ENCODE data around the gene TM9SF3. TPM values are rescaled to one million over a fixed set of nuclear protein-coding genes. Genes with fewer than 3 reads are reported as not detected.
"Not testable (repeated sequence)": the region's sequence is repeated elsewhere in the genome, so short reads cannot be mapped to it uniquely, and the experiment has no call there.

TM9SF3 gene
- total RNA-seq, 2 experiments from 2014 or later = 82.8 to 85.4 TPM

- CTCF ChIA-PET = interaction anchor here (1.3 kb wide), 1 partner anchor 214 kb away, joined by 3 read pairs; no protein-coding TSS in a partner anchor
- POLR2A ChIA-PET = no interaction called here
- Mint-ChIP-seq H3K27me3 (peaks cover 1% of the 10 kb centered on the region), H3K9me3 (no peaks in the 10 kb centered on the region), H3K4me1 (peaks cover 27% of the 10 kb centered on the region), H3K36me3 (ENCODE audit: low read depth) (peaks cover 16% of the 10 kb centered on the region), H3K27ac (no peak overlapping the region), H3K4me3 (no peak overlapping the region)
- peak; percentile 24 for DNase-seq
These were observed 2.0 kb upstream of the TM9SF3 start for GRCh38 chr10:96588616-96589419.

GRCh38 chr10:96588060-96588554 is 1.3 kb upstream of the TM9SF3 start:
- peaks cover 19% of the 10 kb centered on the region for H3K36me3 Mint-ChIP-seq (ENCODE audit: low read depth)
- H3K4me3 Mint-ChIP-seq = no peak overlapping the region
- no peak overlapping the region for H3K27ac Mint-ChIP-seq
- no peak for DNase-seq
- no peaks in the 10 kb centered on the region for H3K9me3 Mint-ChIP-seq
- H3K27me3 Mint-ChIP-seq = peaks cover 1% of the 10 kb centered on the region
- POLR2A ChIA-PET = interaction anchor here (0.9 to 1.2 kb wide), 2 partner anchors 22 to 35 kb away, joined by 3 read pairs; no protein-coding TSS in a partner anchor
- CTCF ChIA-PET = no interaction called here
- H3K4me1 Mint-ChIP-seq = peaks cover 34% of the 10 kb centered on the region

- ChIA-PET CTCF (interaction anchor here (1.2 kb wide), 1 partner anchor 37 kb away, joined by 3 read pairs; no protein-coding TSS in a partner anchor), POLR2A (interaction anchor here (0.9 to 1.2 kb wide), 2 partner anchors 21 to 34 kb away, joined by 3 read pairs; no protein-coding TSS in a partner anchor)
- DNase-seq = no peak
- Mint-ChIP-seq H3K36me3 (ENCODE audit: low read depth) (peaks cover 20% of the 10 kb centered on the region), H3K9me3 (no peaks in the 10 kb centered on the region), H3K27ac (no peak overlapping the region), H3K4me3 (no peak overlapping the region), H3K4me1 (peaks cover 35% of the 10 kb centered on the region), H3K27me3 (peaks cover 1% of the 10 kb centered on the region)
These were observed 650 bp upstream of the TM9SF3 start for GRCh38 chr10:96587264-96588059.

- H3K4me3 Mint-ChIP-seq = peak overlapping the region; percentile 95
- peaks cover 22% of the 10 kb centered on the region for H3K36me3 Mint-ChIP-seq (ENCODE audit: low read depth)
- peaks cover 1% of the 10 kb centered on the region for H3K27me3 Mint-ChIP-seq
- POLR2A ChIA-PET = interaction anchor here (0.8 kb wide), 1 partner anchor 9 kb away, joined by 5 read pairs; no protein-coding TSS in a partner anchor
- CTCF ChIA-PET = interaction anchor here (1.1 to 1.7 kb wide), 2 partner anchors 74 to 215 kb away, joined by 3 read pairs; no protein-coding TSS in a partner anchor
- DNase-seq = peak; percentile 45
- H3K9me3 Mint-ChIP-seq = no peaks in the 10 kb centered on the region
- peaks cover 34% of the 10 kb centered on the region for H3K4me1 Mint-ChIP-seq
- H3K27ac Mint-ChIP-seq = peak overlapping the region; percentile 92
These were observed 935 bp downstream of the TM9SF3 start for GRCh38 chr10:96585736-96586418.

- ChIA-PET CTCF (interaction anchor here (0.7 to 1.7 kb wide), 3 partner anchors 11 to 214 kb away, joined by 3 to 4 read pairs (median 3); no protein-coding TSS in a partner anchor), POLR2A (interaction anchor here (0.9 kb wide), 1 partner anchor 455 kb away, joined by 3 read pairs; no protein-coding TSS in a partner anchor)
- H3K4me3 Mint-ChIP-seq = no peak overlapping the region
- peaks cover 29% of the 10 kb centered on the region for H3K36me3 Mint-ChIP-seq (ENCODE audit: low read depth)
- H3K9me3 Mint-ChIP-seq = no peaks in the 10 kb centered on the region
- peaks cover 37% of the 10 kb centered on the region for H3K4me1 Mint-ChIP-seq
- no peak for DNase-seq
- H3K27ac Mint-ChIP-seq = no peak overlapping the region
- H3K27me3 Mint-ChIP-seq = no peaks in the 10 kb centered on the region
These were observed 2.3 kb downstream of the TM9SF3 start for GRCh38 chr10:96584474-96584873.

GRCh38 chr10:96584035-96584434 is 2.8 kb downstream of the TM9SF3 start:
- DNase-seq = no peak
- Mint-ChIP-seq H3K27ac (no peak overlapping the region), H3K36me3 (ENCODE audit: low read depth) (peaks cover 29% of the 10 kb centered on the region), H3K9me3 (no peaks in the 10 kb centered on the region), H3K27me3 (no peaks in the 10 kb centered on the region), H3K4me3 (no peak overlapping the region), H3K4me1 (peaks cover 37% of the 10 kb centered on the region)
- CTCF ChIA-PET = interaction anchor here (1.7 kb wide), 1 partner anchor 213 kb away, joined by 3 read pairs; no protein-coding TSS in a partner anchor
- POLR2A ChIA-PET = no interaction called here

GRCh38 chr10:96579133-96579532 is 7.7 kb downstream of the TM9SF3 start:
- Mint-ChIP-seq H3K27me3 (no peaks in the 10 kb centered on the region), H3K27ac (no peak overlapping the region), H3K4me3 (no peak overlapping the region), H3K4me1 (peaks cover 37% of the 10 kb centered on the region), H3K36me3 (ENCODE audit: low read depth) (peaks cover 37% of the 10 kb centered on the region), H3K9me3 (no peaks in the 10 kb centered on the region)
- CTCF ChIA-PET = no interaction called here
- no peak for DNase-seq
- POLR2A ChIA-PET = no interaction called here

- Mint-ChIP-seq H3K9me3 (no peaks in the 10 kb centered on the region), H3K27me3 (no peaks in the 10 kb centered on the region), H3K4me1 (peaks cover 32% of the 10 kb centered on the region), H3K27ac (no peak overlapping the region), H3K36me3 (ENCODE audit: low read depth) (peaks cover 39% of the 10 kb centered on the region), H3K4me3 (no peak overlapping the region)
- POLR2A ChIA-PET = no interaction called here
- no peak for DNase-seq
- CTCF ChIA-PET = no interaction called here
These were observed 8.2 kb downstream of the TM9SF3 start for GRCh38 chr10:96578633-96579032.

- Mint-ChIP-seq H3K36me3 (ENCODE audit: low read depth) (peaks cover 41% of the 10 kb centered on the region), H3K27ac (no peak overlapping the region), H3K4me3 (no peak overlapping the region), H3K27me3 (no peaks in the 10 kb centered on the region), H3K9me3 (no peaks in the 10 kb centered on the region), H3K4me1 (peaks cover 26% of the 10 kb centered on the region)
- ChIA-PET POLR2A (no interaction called here), CTCF (no interaction called here)
- DNase-seq = no peak
These were observed 8.8 kb downstream of the TM9SF3 start for GRCh38 chr10:96578022-96578421.

- ChIA-PET POLR2A (interaction anchor here (1.1 kb wide), 1 partner anchor 8 kb away, joined by 5 read pairs; no protein-coding TSS in a partner anchor), CTCF (no interaction called here)
- no peaks in the 10 kb centered on the region for H3K9me3 Mint-ChIP-seq
- peaks cover 48% of the 10 kb centered on the region for H3K36me3 Mint-ChIP-seq (ENCODE audit: low read depth)
- no peak for DNase-seq
- H3K4me3 Mint-ChIP-seq = no peak overlapping the region
- peaks cover 26% of the 10 kb centered on the region for H3K4me1 Mint-ChIP-seq
- no peak overlapping the region for H3K27ac Mint-ChIP-seq
- no peaks in the 10 kb centered on the region for H3K27me3 Mint-ChIP-seq
These were observed 9.7 kb downstream of the TM9SF3 start for GRCh38 chr10:96577069-96577468.

- Mint-ChIP-seq H3K4me1 (peaks cover 20% of the 10 kb centered on the region), H3K9me3 (no peaks in the 10 kb centered on the region), H3K4me3 (no peak overlapping the region), H3K27me3 (no peaks in the 10 kb centered on the region), H3K27ac (no peak overlapping the region), H3K36me3 (ENCODE audit: low read depth) (peaks cover 52% of the 10 kb centered on the region)
- ChIA-PET POLR2A (interaction anchor here (1.1 kb wide), 1 partner anchor 9 kb away, joined by 5 read pairs; no protein-coding TSS in a partner anchor), CTCF (no interaction called here)
- no peak for DNase-seq
These were observed 10.4 kb downstream of the TM9SF3 start for GRCh38 chr10:96576277-96576980.

GRCh38 chr10:96574564-96574963 is 12.2 kb downstream of the TM9SF3 start:
- H3K27ac Mint-ChIP-seq, H3K27me3 Mint-ChIP-seq: not testable (repeated sequence)
- peaks cover 14% of the 10 kb centered on the region for H3K4me1 Mint-ChIP-seq

More at GRCh38 chr10:96574564-96574963, 12.2 kb downstream of the TM9SF3 start:
- DNase-seq, POLR2A ChIA-PET, H3K4me3 Mint-ChIP-seq, H3K9me3 Mint-ChIP-seq: not testable (repeated sequence)
- CTCF ChIA-PET = interaction anchor here (1.5 kb wide), 1 partner anchor 10 kb away, joined by 4 read pairs; no protein-coding TSS in a partner anchor
- H3K36me3 Mint-ChIP-seq (ENCODE audit: low read depth) = peaks cover 48% of the 10 kb centered on the region
